ENCODE measurements around the gene CCL21.

Gene CCL21

DNA sequence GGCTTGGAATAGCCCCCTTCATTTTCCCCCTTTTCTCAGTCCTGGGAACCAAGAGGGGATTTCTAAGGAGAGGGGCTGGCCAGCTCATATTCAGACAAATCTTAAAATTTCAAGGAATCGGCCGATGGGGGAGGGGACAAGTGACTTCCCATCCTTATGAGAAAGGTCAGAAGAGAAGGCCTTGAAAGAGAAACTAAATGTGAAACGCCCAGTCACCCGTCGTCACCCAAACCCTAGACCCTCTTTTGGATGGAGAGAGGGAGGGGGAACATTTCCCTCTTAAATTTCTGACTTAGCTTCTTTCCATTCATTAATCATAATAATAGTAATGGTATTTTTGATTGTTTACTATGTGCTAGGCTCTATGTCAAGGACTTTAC is 18.0 kb downstream of the CCL21 start:
- in situ Hi-C loops (cut with MboI; ENCODE audit: low sequenced_read_pairs): no loop called here
- H3K9me3 ChIP-seq: peaks cover 7% of the 10 kb centered on the region
- no peak overlapping the region for H3K4me3 ChIP-seq
- H3K27me3 ChIP-seq (ENCODE audit: low read depth): no peaks in the 10 kb centered on the region; the same call in 1 of the 2 replicates
- no peaks in the 10 kb centered on the region for H3K36me3 ChIP-seq (replicated peaks)
- no peaks in the 10 kb centered on the region for H3K4me1 ChIP-seq
- DNase-seq (ENCODE audit: low spot score in 2 of 2): no peak

DNA sequence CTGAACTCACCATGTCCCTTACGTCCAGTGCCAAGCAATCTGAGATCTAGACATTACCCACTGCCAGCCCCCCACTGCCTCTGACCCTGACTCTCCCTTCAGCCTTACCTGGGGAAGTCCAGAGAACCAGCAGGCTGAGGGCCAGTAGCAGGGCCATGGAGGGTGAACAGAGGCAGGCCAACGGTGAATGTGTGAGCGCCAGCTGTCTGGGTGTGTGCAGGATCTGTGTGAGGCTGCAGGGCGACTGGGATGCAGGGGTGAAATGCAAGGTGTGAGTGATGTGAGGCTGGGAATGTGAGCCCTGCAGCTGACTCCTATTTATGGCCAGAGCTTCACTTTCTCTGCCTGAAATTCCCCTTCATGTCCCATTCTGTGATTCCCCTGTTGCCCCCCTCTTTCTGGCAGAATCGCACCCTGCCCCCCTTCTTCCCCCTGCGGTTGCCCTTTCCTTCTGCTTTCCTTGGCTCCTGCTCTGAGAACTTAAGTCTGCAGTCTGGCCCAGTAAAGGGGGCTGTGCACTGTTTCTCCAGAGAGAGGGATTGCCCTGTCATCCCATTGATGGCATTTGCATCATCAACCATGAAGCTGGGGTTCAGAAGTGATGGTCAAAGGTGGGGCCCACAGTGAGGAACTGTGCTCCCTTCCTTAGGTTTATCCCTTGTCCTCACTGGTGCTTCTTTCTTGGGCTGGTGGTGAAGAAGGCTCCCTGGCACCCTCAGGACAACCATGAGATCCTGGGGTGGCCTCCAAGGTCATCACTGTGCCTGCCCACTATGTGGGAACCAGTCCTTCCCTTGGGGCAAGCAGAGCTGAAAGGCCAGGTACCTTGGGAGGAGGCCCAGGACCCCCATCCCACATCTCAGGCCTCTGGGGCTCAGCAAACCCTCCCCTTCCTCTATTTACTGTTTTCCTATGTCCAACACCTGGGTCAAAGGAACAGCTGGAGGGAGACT is 18.7 kb downstream of the CCL21 start, which contains the start of gene CCL19:
TSS of gene CCL19 (minus strand) at position 294 of the 953 bp plus-strand sequence. CDS start at position 157, 137 bp downstream.
- no peaks in the 10 kb centered on the region for H3K4me1 ChIP-seq
- peaks cover 7% of the 10 kb centered on the region for H3K9me3 ChIP-seq
- no peaks in the 10 kb centered on the region for H3K36me3 ChIP-seq (replicated peaks)
- H3K4me3 ChIP-seq: no peak within 1 kb of the TSS
- in situ Hi-C loops (cut with MboI; ENCODE audit: low sequenced_read_pairs): no loop called here
- no peaks in the 10 kb centered on the region for H3K27me3 ChIP-seq (ENCODE audit: low read depth)
- no peak for DNase-seq (ENCODE audit: low spot score in 2 of 2)

DNA sequence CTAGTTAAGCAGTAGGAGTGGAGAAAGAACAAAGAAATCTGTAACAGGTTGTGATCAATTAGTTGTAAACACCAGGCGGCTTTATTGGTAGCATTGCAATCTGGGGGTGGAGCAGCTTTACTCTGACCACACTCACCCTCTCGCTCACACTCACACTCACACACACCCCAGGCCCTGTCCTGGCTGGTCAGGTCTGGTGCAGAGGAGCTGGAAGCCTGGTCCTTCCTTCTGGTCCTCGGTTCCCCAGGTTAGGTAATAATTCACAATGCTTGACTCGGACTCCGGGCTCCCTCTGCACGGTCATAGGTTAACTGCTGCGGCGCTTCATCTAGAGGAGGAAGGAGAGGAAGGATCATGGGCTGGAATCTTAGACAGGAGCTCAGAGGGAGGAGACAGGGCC is 20.4 kb downstream of the CCL21 start:
- in situ Hi-C loops (cut with MboI; ENCODE audit: low sequenced_read_pairs): no loop called here
- DNase-seq (ENCODE audit: low spot score in 2 of 2): no peak
- Histone ChIP-seq H3K27me3 (ENCODE audit: low read depth) (no peaks in the 10 kb centered on the region), H3K4me1 (no peaks in the 10 kb centered on the region), H3K9me3 (peaks cover 7% of the 10 kb centered on the region), H3K36me3 (replicated peaks) (no peaks in the 10 kb centered on the region), H3K4me3 (no peak overlapping the region)

DNA sequence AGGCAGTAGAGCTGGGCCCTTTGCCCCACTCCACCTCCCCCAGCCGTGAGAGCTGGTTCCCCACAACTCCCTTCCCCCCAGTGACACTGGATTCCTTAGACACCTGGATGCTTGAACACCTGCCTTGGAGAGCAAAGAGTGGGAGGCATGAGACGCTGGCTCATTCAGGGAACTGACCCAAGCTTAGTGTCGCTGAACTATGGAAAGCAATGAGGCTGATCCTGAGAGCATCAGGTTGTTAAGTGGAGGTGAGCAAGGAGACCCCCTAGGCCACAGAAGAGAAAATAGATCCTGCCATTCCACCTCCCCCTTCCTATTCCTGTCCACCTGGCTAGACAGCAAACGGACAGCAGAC is 20.8 kb downstream of the CCL21 start:
- no peak overlapping the region for H3K4me3 ChIP-seq

GRCh38 chr9:34688329-34689115 is 21.4 kb downstream of the CCL21 start:
- no peak for DNase-seq (ENCODE audit: low spot score in 2 of 2)
- H3K4me3 ChIP-seq: no peak overlapping the region
- in situ Hi-C loops (cut with MboI; ENCODE audit: low sequenced_read_pairs): no loop called here

More for the DNA sequence above, 20.8 kb downstream of the CCL21 start:
- no peaks in the 10 kb centered on the region for H3K4me1 ChIP-seq
- DNase-seq (ENCODE audit: low spot score in 2 of 2): no peak
- in situ Hi-C loops (cut with MboI; ENCODE audit: low sequenced_read_pairs): no loop called here
- H3K36me3 ChIP-seq (replicated peaks): no peaks in the 10 kb centered on the region
- H3K27me3 ChIP-seq (ENCODE audit: low read depth): no peaks in the 10 kb centered on the region
- H3K9me3 ChIP-seq: peaks cover 7% of the 10 kb centered on the region

DNA sequence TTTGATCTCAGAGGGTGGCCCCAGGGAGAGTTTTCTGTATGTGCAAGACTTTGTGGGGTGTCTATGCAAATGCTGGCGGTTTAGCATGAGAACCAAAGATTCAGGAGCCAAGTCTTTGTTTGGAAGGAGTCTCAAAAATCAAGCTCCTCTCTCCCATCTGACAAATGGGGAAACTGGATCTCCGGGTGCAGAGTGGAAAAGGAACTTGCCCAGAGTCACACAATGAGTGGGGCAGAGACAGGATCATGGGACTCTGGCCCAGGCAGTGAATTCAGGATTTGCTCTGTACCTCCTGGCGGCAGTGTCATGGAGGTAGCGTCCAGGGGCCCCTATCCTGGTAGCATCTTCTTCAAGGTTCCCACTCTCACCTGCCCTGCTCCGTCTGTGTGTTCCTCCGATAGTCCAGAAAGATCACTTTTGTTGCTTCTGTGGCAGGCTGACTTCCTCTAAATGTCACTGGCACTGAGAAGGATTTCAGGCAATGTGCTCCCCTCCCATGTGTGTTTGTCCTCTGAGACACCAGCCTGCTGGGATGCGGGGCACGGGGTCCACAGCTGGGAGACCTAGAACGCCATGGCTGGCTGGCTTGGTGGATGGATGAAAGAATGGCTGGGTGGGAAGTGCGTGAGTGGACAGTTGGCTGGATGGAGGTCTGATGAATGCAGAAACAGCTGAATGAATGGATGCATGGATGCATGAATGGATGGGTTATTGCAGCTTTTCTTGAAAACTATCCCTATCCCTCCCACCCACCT is 22.5 kb downstream of the CCL21 start:
- Histone ChIP-seq H3K9me3 (no peaks in the 10 kb centered on the region), H3K27me3 (ENCODE audit: low read depth) (no peaks in the 10 kb centered on the region; the same call in 1 of the 2 replicates), H3K4me3 (no peak overlapping the region), H3K4me1 (no peaks in the 10 kb centered on the region), H3K36me3 (replicated peaks) (no peaks in the 10 kb centered on the region)
- DNase-seq (ENCODE audit: low spot score in 2 of 2): no peak
- in situ Hi-C loops (cut with MboI; ENCODE audit: low sequenced_read_pairs): no loop called here

More at GRCh38 chr9:34688329-34689115, 21.4 kb downstream of the CCL21 start:
- peaks cover 7% of the 10 kb centered on the region for H3K9me3 ChIP-seq
- H3K36me3 ChIP-seq (replicated peaks): no peaks in the 10 kb centered on the region
- no peaks in the 10 kb centered on the region for H3K4me1 ChIP-seq
- no peaks in the 10 kb centered on the region for H3K27me3 ChIP-seq (ENCODE audit: low read depth)

DNA sequence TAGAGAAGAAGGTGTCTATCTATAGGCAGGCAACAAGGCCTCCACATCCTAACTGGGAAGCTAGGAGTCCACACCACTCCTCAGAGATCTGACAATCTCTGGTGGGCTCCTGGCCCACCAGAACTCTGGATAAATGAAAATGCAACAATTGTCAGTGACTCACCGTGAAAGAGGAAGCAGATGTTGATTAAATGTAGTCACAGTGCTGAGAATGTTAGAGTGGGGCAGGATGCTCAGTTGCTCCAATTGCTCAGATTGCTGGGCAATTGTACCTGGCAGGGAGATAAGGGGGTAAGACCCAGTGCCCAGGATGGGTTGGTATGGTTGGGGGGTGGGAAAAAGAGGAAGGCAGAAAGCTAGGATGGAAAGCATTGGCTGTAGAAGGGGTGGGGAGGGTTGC is 23.2 kb downstream of the CCL21 start:
- H3K36me3 ChIP-seq (replicated peaks): no peaks in the 10 kb centered on the region
- H3K4me1 ChIP-seq: no peaks in the 10 kb centered on the region
- in situ Hi-C loops (cut with MboI; ENCODE audit: low sequenced_read_pairs): no loop called here
- H3K9me3 ChIP-seq: no peaks in the 10 kb centered on the region
- DNase-seq (ENCODE audit: low spot score in 2 of 2): no peak
- no peak overlapping the region for H3K4me3 ChIP-seq
- H3K27me3 ChIP-seq (ENCODE audit: low read depth): no peaks in the 10 kb centered on the region; the same call in 1 of the 2 replicates

DNA sequence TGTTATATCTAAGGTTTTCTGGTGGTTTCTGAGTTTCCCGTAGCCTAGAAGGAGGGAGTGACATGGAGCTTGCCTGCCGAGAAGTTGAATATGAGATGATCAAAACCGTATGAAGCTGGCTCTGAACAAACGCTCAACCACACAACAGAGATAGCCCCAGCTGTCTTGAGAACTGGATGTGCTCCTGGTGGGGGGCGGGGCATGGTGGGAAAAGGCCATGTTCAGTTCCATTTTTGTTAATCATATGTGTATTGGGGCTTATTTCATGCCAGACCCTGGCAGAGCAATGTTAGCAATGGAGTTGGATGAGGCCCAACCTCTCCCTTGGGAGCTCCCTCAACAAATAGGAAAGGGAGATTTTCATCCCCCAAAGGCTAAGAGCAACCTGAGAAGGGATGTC is 23.7 kb downstream of the CCL21 start:
- Histone ChIP-seq H3K27me3 (ENCODE audit: low read depth) (no peaks in the 10 kb centered on the region; the same call in 1 of the 2 replicates), H3K4me3 (no peak overlapping the region), H3K4me1 (no peaks in the 10 kb centered on the region), H3K9me3 (no peaks in the 10 kb centered on the region), H3K36me3 (replicated peaks) (no peaks in the 10 kb centered on the region)
- in situ Hi-C loops (cut with MboI; ENCODE audit: low sequenced_read_pairs): no loop called here
- no peak for DNase-seq (ENCODE audit: low spot score in 2 of 2)

DNA sequence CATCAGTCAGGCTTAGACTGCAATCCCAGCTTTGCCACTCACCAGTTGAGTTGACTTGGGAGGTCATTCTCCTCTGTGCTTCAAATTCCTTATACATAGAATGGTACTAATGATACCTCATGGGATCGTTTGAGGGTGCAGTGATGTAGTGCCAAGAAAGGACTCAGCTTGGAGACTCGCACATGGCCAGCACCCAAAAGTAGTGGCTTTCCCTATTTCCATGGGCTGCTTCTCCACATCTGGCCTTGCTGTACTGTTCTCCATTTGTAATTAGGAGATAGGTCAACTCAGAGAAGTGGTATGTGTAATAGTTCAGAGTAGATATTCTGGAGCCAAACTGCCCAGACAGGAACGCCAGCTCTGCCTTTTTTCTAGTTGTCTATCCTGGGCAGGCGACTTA is 24.3 kb downstream of the CCL21 start:
- no peaks in the 10 kb centered on the region for H3K9me3 ChIP-seq
- no peak for DNase-seq (ENCODE audit: low spot score in 2 of 2)
- no peaks in the 10 kb centered on the region for H3K4me1 ChIP-seq
- no peak overlapping the region for H3K4me3 ChIP-seq
- H3K36me3 ChIP-seq (replicated peaks): peaks cover 4% of the 10 kb centered on the region; the same call in 1 of the 2 replicates
- no peaks in the 10 kb centered on the region; the same call in 1 of the 2 replicates for H3K27me3 ChIP-seq (ENCODE audit: low read depth)
- in situ Hi-C loops (cut with MboI; ENCODE audit: low sequenced_read_pairs): no loop called here

GRCh38 chr9:34684816-34685215 is 25.1 kb downstream of the CCL21 start:
- in situ Hi-C loops (cut with MboI; ENCODE audit: low sequenced_read_pairs): no loop called here
- Histone ChIP-seq H3K27me3 (ENCODE audit: low read depth) (no peaks in the 10 kb centered on the region; the same call in 1 of the 2 replicates), H3K9me3 (no peaks in the 10 kb centered on the region), H3K36me3 (replicated peaks) (peaks cover 4% of the 10 kb centered on the region; the same call in 1 of the 2 replicates), H3K4me3 (no peak overlapping the region), H3K4me1 (no peaks in the 10 kb centered on the region)
- DNase-seq (ENCODE audit: low spot score in 2 of 2): no peak

- no peaks in the 10 kb centered on the region for H3K9me3 ChIP-seq
- in situ Hi-C loops (cut with MboI; ENCODE audit: low sequenced_read_pairs): no loop called here
- H3K4me3 ChIP-seq: no peak overlapping the region
- DNase-seq (ENCODE audit: low spot score in 2 of 2): no peak
- peaks cover 4% of the 10 kb centered on the region; the same call in 1 of the 2 replicates for H3K36me3 ChIP-seq (replicated peaks)
- no peaks in the 10 kb centered on the region for H3K4me1 ChIP-seq
- no peaks in the 10 kb centered on the region; the same call in 1 of the 2 replicates for H3K27me3 ChIP-seq (ENCODE audit: low read depth)
Measured at GRCh38 chr9:34684145-34684544, 25.8 kb downstream of the CCL21 start.

DNA sequence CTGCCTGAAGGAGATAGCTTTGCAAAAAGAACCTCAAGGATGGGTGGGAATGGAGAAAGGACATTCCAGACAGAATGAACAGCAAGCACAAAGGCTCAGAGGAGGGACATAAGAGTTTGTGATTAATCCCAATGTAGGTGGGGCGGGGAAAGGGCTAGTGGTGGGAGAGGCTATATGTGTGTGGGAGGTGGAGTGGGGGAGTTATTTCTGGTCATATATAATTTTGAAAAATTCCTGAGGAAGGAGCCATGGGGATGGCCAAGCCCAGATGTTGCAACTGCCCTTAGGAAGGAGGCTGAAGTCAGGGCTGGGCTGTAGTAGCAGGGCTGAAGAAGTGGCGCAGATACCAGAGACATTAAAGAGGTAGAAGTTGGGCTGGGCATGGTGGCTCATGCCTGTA is 34.1 kb downstream of the CCL21 start:
- DNase-seq (ENCODE audit: low spot score in 2 of 2): no peak
- Histone ChIP-seq H3K27me3 (ENCODE audit: low read depth) (no peaks in the 10 kb centered on the region), H3K4me1 (no peaks in the 10 kb centered on the region), H3K9me3 (no peaks in the 10 kb centered on the region), H3K4me3 (no peak overlapping the region), H3K36me3 (replicated peaks) (peaks cover under 1% of the 10 kb centered on the region; the same call in 1 of the 2 replicates)
- in situ Hi-C loops (cut with MboI; ENCODE audit: low sequenced_read_pairs): no loop called here

GRCh38 chr9:34675048-34675714 is 34.8 kb downstream of the CCL21 start:
- DNase-seq (ENCODE audit: low spot score in 2 of 2): peak; percentile 78 to 90
- in situ Hi-C loops (cut with MboI; ENCODE audit: low sequenced_read_pairs): no loop called here
- Histone ChIP-seq H3K4me3 (no peak overlapping the region), H3K9me3 (no peaks in the 10 kb centered on the region), H3K27me3 (ENCODE audit: low read depth) (no peaks in the 10 kb centered on the region), H3K4me1 (no peaks in the 10 kb centered on the region), H3K36me3 (replicated peaks) (no peaks in the 10 kb centered on the region; the same call in 1 of the 2 replicates)

Data from HAP-1 (cell line).